K562 (cell line): Measurements from ENCODE around the gene SYT3. TPM values are rescaled to one million over a fixed set of nuclear protein-coding genes. Genes with fewer than 3 reads are reported as not detected.

ENCODE experiments used
- ETS2 ChIP-seq: IDR thresholded peaks from 2 replicates; pipeline ENCODE4 v1.6.1; 2016; ENCODE audit warnings: borderline replicate concordance, missing genetic modification characterization, mild to moderate bottlenecking, moderate library complexity, missing compliant biosample characterization; ENCODE audit not compliant: poor library complexity, severe bottlenecking
- FOXK1 ChIP-seq: sonication (generic); formaldehyde crosslinking; IDR thresholded peaks from 2 replicates; pipeline ENCODE4 v1.8.0; 2022; ENCODE audit warnings: missing genetic modification reagents, mild to moderate bottlenecking, borderline replicate concordance
- GTF3C2 ChIP-seq: IDR thresholded peaks from 3 replicates; pipeline ENCODE4 v1.6.1; 2011; ENCODE audit warnings: borderline replicate concordance, mild to moderate bottlenecking, moderate library complexity; ENCODE audit not compliant: insufficient read length; ENCODE audit errors: extremely low read depth
- HINFP ChIP-seq: fragments of 450-650 bp; conservative IDR thresholded peaks from 2 replicates; pipeline ENCODE4 v1.6.1; 2016; ENCODE audit warnings: missing genetic modification characterization, low read depth, mild to moderate bottlenecking, control low read depth, missing compliant biosample characterization
- HNRNPUL1 ChIP-seq: fragments of 200-400 bp; formaldehyde crosslinking; IDR thresholded peaks from 2 replicates; pipeline ENCODE4 v1.6.1; 2017; ENCODE audit warnings: low read length
- HOMEZ ChIP-seq: fragments of 250-450 bp; sonication (Bioruptor Pico); IDR thresholded peaks from 2 replicates; pipeline ENCODE4 v1.4.0; 2020; ENCODE audit warnings: mild to moderate bottlenecking, moderate library complexity
- KDM4B ChIP-seq, 2 experiments: fragments of 450-650 bp in 1 of 2; sonication (generic) in 1 of 2; IDR thresholded peaks; 2 replicates each; pipeline ENCODE4 v1.6.1; 2016 to 2017; ENCODE audit warnings: borderline replicate concordance in 2 of 2, antibody characterized with exemption in 1 of 2, low read depth in 1 of 2, mild to moderate bottlenecking in 1 of 2
- MLLT1 ChIP-seq, 2 experiments: fragments of 450-650 bp; IDR thresholded peaks; 2 replicates each; pipeline ENCODE4 v1.6.1; 2016
- MYBL2 ChIP-seq, 2 experiments: fragments of 450-650 bp in 1 of 2; sonication (generic) in 1 of 2; formaldehyde crosslinking in 1 of 2; IDR thresholded peaks; 2 replicates each; pipeline versions ENCODE4 v1.6.1 to v1.8.1; 2017 to 2022; ENCODE audit warnings: borderline replicate concordance in 1 of 2, inconsistent platforms in 1 of 2, low read depth in 1 of 2, mild to moderate bottlenecking in 1 of 2, missing genetic modification reagents in 1 of 2, moderate library complexity in 1 of 2
- NCOA4 ChIP-seq: fragments of 450-650 bp; IDR thresholded peaks from 2 replicates; pipeline ENCODE4 v1.6.1; 2018; ENCODE audit warnings: mild to moderate bottlenecking; ENCODE audit not compliant: partially characterized antibody
- NRF1 ChIP-seq, 2 experiments: fragments of 450-650 bp; IDR thresholded peaks in 1 of 2; conservative IDR thresholded peaks in 1 of 2; 2 replicates each; pipeline ENCODE4 v1.6.1; 2014; ENCODE audit warnings: mild to moderate bottlenecking in 2 of 2
- POLR2AphosphoS2 ChIP-seq: IDR thresholded peaks from 2 replicates; pipeline ENCODE4 v1.6.1; 2012; ENCODE audit warnings: low read length, improper control_type of control experiment
- POLR3G ChIP-seq: IDR thresholded peaks from 2 replicates; pipeline ENCODE4 v1.6.1; 2011; ENCODE audit not compliant: insufficient read length, insufficient replicate concordance; ENCODE audit errors: extremely low read depth
- RB1 ChIP-seq: fragments of 450-650 bp; IDR thresholded peaks from 2 replicates; pipeline ENCODE4 v1.6.1; 2017; ENCODE audit warnings: low read depth, mild to moderate bottlenecking
- SETDB1 ChIP-seq: IDR thresholded peaks from one replicate; pipeline ENCODE4 v1.6.1; 2012; ENCODE audit warnings: low read length, control low read depth, inconsistent platforms
- USF2 ChIP-seq: sonication (generic); formaldehyde crosslinking; IDR thresholded peaks from 2 replicates; pipeline ENCODE4 v1.5.0; 2020; ENCODE audit warnings: missing genetic modification reagents
- ZNF124 ChIP-seq: sonication (generic); formaldehyde crosslinking; IDR thresholded peaks from 2 replicates; pipeline ENCODE4 v1.8.1; 2022; ENCODE audit warnings: missing genetic modification reagents
- polyA plus RNA-seq, 8 experiments: library from polyadenylated mRNA; depleted of rRNA in 4 of 8; stranded (reverse) in 5 of 8; unstranded in 3 of 8; fragments of >200 nt; fragmentation: Nextera tagmentation in 2 of 8; fragmentation: Illumina TruSeq in 1 of 8; extraction: Ambion mirVana in 2 of 8; extraction: Trizol in 1 of 8; gene quantifications; 2 replicates each; pipeline versions ENCODE4 v1.2.1 to v1.2.3, GENCODE V29; 2011 to 2014; ENCODE audit warnings: inconsistent platforms in 1 of 8, missing spikeins in 1 of 8
- total RNA-seq, 7 experiments: library from RNA; depleted of rRNA in 6 of 7; stranded (reverse); fragments of >200 nt in 6 of 7; fragmentation: Illumina TruSeq in 2 of 7; extraction: Trizol in 2 of 7; gene quantifications; 2 replicates each; pipeline versions ENCODE4 v1.2.1 to v1.2.3, GENCODE V29; 2011 to 2021; ENCODE audit warnings: low replicate concordance in 1 of 7

Gene SYT3
- total and polyA plus RNA-seq, 9 of the 15 experiments (the other 6 are each of a cell fraction or from before 2014, with no cell fraction given), result 0.36 to 2.0 (median 0.54) TPM; not detected in 2

- TF ChIP-seq KDM4B (IDR thresholded peaks at IDR 0.05; ENCODE audit: borderline replicate concordance in 2 of 2, low read depth in 1 of 2) (0 out of 4 replicates have a peak, but pooled peaks of 1 of the 2 experiments have one; percentile 60), GTF3C2 (no peak), ETS2 (no peak), FOXK1 (peak; percentile 81; the same call in 1 of the 2 replicates), HOMEZ (CRISPR knock-in tag) (no peak), MLLT1 (IDR thresholded peaks at IDR 0.05) (peak; percentile 90 to 92), ZNF124 (CRISPR knock-in tag) (no peak), NCOA4 (peak; percentile 10), HINFP (tag) (no peak), POLR3G (no peak), USF2 (CRISPR knock-in tag) (no peak), HNRNPUL1 (no peak), POLR2AphosphoS2 (peak; percentile 80; the same call in 1 of the 2 replicates), NRF1 (conservative IDR thresholded peaks at IDR 0.05 in 1 of 2, IDR thresholded peaks at IDR 0.05 in 1 of 2) (peak; percentile 99), MYBL2 (IDR thresholded peaks at IDR 0.05; ENCODE audit: low read depth) (no peak), MYBL2 (CRISPR knock-in tag; IDR thresholded peaks at IDR 0.05; ENCODE audit: borderline replicate concordance) (no peak), SETDB1 (no peak), RB1 (peak; percentile 69)
These were observed 19.0 kb upstream of the SYT3 start (continued) for GRCh38 chr19:50658441-50659317.
